Right renal cortex interstitium (tissue), 3 donors: ENCODE results near the gene GTF2A1. TPM values are rescaled to one million over a fixed set of nuclear protein-coding genes. Genes with fewer than 3 reads are reported as not detected.
"Not testable (repeated sequence)": the region's sequence is repeated elsewhere in the genome, so short reads cannot be mapped to it uniquely, and the experiment has no call there.

Source experiments
- DNase-seq, 3 donors: peaks; one replicate each; pipeline ENCODE4 v3.0.0-alpha.2; 2013; ENCODE audit warnings: low read depth in 3 of 3, low spot score in 2 of 3
- polyA plus RNA-seq, 3 donors: library from polyadenylated mRNA; unstranded; fragments of 120-200 nt; gene quantifications; one replicate each; pipeline ENCODE4 v1.2.1, GENCODE V29; 2013; ENCODE audit not compliant: insufficient read length in 3 of 3

GTF2A1 gene
- polyA plus RNA-seq = 10 to 100 TPM; 40.3 to 44.9 (median 41.4) TPM

DNA sequence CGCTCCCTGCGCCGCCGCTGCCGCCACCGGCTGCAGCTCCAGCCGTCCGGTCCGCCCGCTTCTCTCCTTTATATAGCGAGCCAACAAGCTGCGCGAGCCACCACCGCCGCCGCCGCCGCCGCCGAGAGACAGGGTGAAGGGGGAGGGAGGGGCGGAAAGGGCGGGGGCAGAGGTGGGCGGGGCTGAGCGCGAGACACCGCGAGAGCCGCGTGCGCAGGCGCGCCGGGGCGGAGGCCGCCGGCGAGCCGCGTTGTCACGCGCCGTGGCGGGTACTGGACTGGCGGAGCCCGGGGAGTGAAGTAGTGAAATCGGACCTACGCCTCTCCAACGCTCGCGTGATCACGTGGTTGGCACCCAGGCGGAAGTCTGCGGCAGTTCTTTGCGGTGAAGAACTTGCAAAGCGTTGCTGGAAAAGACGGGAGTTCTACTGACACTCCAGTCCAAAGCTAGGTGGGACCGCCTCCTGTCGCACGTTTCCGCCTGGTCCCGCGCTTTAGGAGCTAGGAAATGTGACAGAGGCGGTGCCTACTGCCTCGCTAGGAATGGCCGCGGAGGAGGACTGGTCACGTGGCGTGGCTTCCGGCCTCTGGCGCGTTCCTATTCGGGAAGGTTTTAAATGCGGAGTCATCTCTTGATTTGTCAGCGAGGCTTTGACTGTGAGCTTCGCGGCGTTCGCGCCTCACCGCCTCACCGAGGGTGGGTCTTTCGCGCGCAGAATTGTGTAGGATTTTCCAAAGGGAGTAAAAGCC lies at the start of gene GTF2A1:
Gene GTF2A1 (minus strand): TSS at position 130 of the 749 bp plus-strand sequence. CDS start 441 bp downstream, outside the sequence.
- DNase-seq = peak; percentile 94 to 97 (median 94)

DNA sequence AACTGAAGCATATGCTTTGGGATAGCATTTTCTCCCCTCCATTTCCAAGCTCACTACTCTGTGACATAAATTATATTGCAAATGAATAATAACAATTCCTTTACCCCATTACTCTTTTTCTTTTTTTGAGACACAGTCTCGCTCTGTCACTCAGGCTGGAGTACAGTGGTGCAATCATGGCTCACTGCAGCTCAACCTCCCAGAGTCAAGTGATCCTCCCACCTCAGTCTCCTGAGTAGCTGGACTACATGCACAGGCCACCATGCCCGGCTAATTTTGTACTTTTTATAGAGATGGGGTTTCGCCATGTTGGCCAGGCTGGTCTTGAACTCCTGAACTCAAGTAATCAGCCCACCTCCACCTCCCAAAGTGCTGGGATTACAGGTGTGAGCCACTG lies 49.2 kb upstream of the GTF2A1 start:
- DNase-seq = no peak

- peak; percentile 53 to 80 (median 55) for DNase-seq
Observed at GRCh38 chr14:81269100-81269978, 48.6 kb upstream of the GTF2A1 start.

DNA sequence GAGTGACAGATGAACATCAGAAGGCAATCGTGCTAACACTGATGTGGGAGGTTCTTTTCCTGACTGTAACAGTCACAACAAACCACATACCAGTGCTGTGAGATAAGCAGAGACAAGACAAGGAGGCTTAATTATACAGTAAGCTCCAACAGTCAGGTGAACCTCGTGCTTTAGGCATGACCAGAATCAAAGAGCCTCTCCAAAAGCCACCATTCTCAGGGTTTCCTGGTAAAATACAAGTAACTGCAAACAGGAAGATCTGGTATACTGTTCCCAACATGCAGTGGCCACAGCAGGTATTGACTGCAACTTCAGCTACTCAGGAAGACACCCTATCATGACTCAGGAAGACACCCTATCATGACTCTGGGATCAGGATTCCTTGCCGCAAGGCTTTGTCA lies 47.3 kb upstream of the GTF2A1 start:
- no peak for DNase-seq

DNA sequence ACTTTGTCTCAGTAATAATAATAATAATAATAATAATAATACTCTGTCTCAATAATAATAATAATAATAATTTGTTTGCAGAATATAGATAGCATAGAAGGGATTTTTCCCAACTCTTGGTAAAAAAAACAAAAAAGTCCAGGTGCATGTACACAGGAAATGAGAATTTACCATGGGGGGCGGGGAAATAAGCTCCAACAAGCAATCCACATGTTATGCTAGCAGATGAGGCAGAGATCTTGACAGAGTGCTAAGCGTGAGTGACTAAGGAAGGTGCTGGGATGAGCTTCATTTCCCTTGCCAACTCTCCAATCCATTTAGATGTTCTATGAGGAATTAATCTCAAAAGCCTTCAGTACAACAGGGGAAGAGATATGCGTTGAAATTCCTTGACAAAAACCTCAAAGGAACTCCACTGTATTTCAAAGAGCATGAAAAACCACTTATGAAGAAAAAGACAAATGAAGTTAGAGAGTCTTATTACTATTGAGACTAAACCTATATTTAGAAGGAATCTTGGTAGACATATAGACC lies 44.9 kb upstream of the GTF2A1 start:
- no peak for DNase-seq

DNA sequence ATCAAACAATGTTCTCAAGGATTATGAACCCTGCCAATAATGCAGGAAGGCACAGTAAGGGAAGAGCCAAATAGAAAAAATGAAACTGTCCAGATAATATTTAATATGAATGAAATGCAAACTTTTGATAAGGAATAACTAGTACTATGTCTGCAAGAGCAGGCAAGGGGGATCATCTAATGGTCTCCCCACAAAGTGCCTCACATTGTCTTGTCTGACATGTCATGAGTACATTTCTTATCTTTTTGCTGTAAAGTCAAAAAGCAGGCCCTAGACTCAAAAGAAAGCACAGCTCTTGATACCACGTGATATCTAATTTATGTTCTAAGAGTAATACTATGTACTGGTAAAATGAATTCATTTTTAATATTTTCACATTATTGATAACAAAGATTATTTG lies 43.9 kb upstream of the GTF2A1 start:
- no peak for DNase-seq

GRCh38 chr14:81263777-81264410 lies 43.1 kb upstream of the GTF2A1 start:
- no peak for DNase-seq

- no peak for DNase-seq
Observed at GRCh38 chr14:81261176-81261575, 40.4 kb upstream of the GTF2A1 start.

DNA sequence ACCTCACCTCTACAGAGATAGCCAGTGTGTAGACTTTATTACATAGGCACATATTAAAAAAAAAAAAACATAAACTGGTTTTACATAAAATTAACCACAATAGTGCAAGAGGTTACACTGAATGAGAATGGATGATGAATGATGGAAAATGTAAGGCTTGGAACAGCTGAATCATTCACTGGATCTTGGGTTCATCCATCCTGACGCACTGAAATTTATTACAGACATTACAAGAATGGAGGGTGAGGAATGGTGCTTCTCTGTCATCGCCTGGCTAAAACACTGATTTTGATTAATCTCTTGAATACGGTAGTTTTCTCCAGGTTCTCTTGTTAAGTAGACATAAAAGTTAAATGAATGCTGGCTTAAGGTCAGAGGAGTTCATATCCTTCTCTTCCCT lies 40.0 kb upstream of the GTF2A1 start:
- no peak for DNase-seq

DNA sequence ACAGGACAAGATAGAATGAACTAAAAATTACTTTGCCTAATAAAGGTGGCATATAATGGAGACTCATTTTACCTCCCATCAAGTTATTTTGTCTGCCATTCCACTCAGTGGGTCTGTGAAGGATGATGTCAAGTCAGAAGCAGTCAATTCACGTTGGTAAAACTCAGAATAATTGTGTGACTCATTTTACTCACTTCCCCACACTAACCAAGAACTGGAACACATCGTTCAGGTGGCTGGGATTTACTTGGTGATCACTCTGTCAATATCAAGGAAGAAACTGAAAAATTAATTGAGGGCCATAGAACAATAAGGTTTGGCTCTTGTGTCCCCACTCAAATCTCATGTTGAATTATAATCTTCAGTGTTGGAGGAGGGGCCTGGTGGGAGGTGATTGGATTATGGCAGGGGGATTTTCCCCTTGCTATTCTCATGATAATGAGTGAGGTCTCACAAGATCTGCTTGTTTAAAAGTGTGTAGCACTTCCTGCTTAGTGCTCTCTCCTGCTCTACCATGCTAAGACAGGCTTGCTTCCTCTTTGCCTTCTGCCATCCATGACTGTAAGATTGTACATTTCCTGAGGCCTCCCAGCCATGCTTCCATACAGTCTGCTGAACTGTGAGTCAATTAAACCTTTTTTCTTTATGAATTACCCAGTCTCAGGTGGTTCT lies 35.7 kb upstream of the GTF2A1 start:
- DNase-seq = no peak

GRCh38 chr14:81252278-81252677 lies 31.5 kb upstream of the GTF2A1 start:
- DNase-seq = no peak

- DNase-seq = no peak
Observed at GRCh38 chr14:81247271-81247766, 26.6 kb upstream of the GTF2A1 start.

GRCh38 chr14:81246461-81247270 lies 25.9 kb upstream of the GTF2A1 start:
- no peak for DNase-seq

GRCh38 chr14:81245771-81246170 lies 25.0 kb upstream of the GTF2A1 start:
- no peak for DNase-seq

DNA sequence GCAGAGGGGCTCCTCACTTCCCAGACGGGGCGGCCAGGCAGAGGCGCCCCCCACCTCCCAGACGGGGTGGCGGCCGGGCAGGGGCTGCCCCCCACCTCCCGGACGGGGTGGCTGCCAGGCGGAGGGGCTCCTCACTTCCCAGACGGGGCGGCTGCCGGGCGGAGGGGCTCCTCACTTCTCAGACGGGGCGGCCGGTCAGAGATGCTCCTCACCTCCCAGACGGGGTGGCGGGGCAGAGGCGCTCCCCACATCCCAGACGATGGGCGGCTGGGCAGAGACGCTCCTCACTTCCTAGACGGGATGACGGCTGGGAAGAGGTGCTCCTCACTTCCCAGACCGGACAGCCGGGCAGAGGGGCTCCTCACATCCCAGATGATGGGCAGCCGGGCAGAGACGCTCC lies 23.7 kb upstream of the GTF2A1 start:
- not testable (repeated sequence) for DNase-seq

DNA sequence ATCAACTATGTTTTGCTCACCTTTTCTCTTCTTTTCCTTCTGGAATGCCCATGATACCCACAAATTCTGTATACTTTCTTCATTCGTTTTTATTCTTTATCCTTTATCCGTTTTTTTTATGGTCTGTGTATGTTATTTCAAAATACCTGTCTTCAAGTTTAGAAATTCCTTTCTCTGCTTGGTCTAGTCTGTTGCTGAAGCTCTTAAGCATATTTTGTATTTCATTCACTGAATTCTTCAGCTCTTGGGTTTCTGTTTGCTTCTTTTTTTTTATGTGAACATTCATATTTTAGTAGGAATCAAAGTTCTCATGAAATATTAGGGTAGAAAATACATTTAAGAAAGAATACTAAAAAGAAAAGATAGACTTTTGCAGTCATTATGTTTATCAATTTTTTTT lies 22.7 kb upstream of the GTF2A1 start:
- DNase-seq = no peak

DNA sequence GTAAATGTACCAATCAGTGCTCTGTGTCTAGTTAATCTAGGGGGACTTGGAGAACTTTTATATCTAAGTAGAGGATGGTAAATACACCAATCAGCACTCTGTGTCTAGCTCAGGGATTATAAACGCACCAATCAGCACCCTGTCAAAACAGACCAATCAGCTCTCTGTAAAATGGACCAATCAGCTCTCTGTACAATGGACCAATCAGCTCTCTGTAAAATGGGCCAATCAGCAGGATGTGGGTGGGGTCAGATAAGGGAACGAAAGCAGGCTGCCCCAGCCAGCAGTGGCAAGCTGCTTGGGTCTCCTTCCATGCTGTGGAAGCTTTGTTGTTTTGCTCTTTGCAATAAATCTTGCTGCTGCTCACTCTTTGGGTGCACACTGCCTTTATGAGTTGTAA lies 16.1 kb upstream of the GTF2A1 start:
- not testable (repeated sequence) for DNase-seq

DNA sequence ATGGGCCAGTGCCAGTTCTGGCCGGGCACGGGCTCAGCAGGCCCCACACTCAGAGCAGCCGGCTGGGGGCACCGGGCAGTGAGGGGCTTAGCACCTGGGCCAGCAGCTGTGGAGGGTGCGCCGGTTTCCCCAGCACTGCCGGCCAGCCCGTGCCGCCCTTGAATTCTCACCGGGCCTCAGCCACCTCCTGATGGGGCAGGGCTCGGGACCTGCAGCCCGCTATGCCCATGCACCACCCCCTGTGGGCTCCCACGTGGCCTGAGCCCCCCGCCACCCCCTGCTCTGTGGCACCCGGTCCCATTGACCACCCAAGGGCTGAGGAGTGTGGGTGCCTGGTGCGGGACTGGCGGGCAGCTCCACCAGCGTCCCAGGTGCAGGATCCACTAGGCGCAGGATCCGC lies 15.4 kb upstream of the GTF2A1 start:
- no peak for DNase-seq

- no peak for DNase-seq
Observed at GRCh38 chr14:81235096-81235495, 14.3 kb upstream of the GTF2A1 start.
